Activated CD4-positive, CD25-positive, alpha-beta regulatory T cell treated with anti-CD3 and anti-CD28 coated beads, Interleukin-2, amount 50 U/mL, for 16 hours (primary cell): ENCODE results near the gene NAA10.

Experiments
- DNase-seq: peaks from one replicate; pipeline ENCODE4 v3.0.0-alpha.2; 2020; ENCODE audit warnings: low read depth, low spot score

NAA10 gene

GRCh38 chrX:153909024-153909979 is 25.5 kb downstream of the NAA10 start:
- no peak for DNase-seq

GRCh38 chrX:153908219-153908860 is 26.5 kb downstream of the NAA10 start:
- DNase-seq = no peak

GRCh38 chrX:153907456-153907855 is 27.4 kb downstream of the NAA10 start:
- DNase-seq = no peak

- no peak for DNase-seq
Measured at GRCh38 chrX:153906126-153906917, 28.5 kb downstream of the NAA10 start.

- no peak for DNase-seq
Measured at GRCh38 chrX:153905481-153906095, 29.2 kb downstream of the NAA10 start.

- no peak for DNase-seq
Measured at GRCh38 chrX:153903991-153904957, 30.6 kb downstream of the NAA10 start, which contains the start of gene AVPR2. Gene AVPR2 (plus strand): TSS chrX:153904673. CDS start chrX:153905146, 473 bp downstream.

GRCh38 chrX:153903238-153903980 is 31.4 kb downstream of the NAA10 start:
- DNase-seq = no peak

GRCh38 chrX:153902385-153902784 is 32.5 kb downstream of the NAA10 start:
- DNase-seq = no peak

- DNase-seq = no peak
Measured at GRCh38 chrX:153901753-153902140, 33.1 kb downstream of the NAA10 start.

GRCh38 chrX:153900831-153901752 is 33.7 kb downstream of the NAA10 start:
- DNase-seq = no peak

GRCh38 chrX:153897899-153898298 is 36.9 kb downstream of the NAA10 start:
- DNase-seq = no peak

GRCh38 chrX:153889123-153889522 is 45.7 kb downstream of the NAA10 start:
- DNase-seq = no peak

GRCh38 chrX:153888344-153888743 is 46.5 kb downstream of the NAA10 start:
- DNase-seq = no peak

GRCh38 chrX:153887385-153887784 is 47.5 kb downstream of the NAA10 start:
- DNase-seq = no peak

GRCh38 chrX:153886915-153887314 is 47.9 kb downstream of the NAA10 start:
- no peak for DNase-seq

GRCh38 chrX:153885968-153886903 is 48.6 kb downstream of the NAA10 start, which contains the start of gene L1CAM:
Gene L1CAM (minus strand): TSS chrX:153886173. CDS start chrX:153875836, 10,337 bp downstream.
- DNase-seq = no peak

- DNase-seq = no peak
Measured at GRCh38 chrX:153885208-153885787, 49.5 kb downstream of the NAA10 start.
